RWPE1 (cell line): ENCODE results near the gene DPH1.
A peak's percentile ranks its signal among the peaks of the same experiment; 100 is the strongest.

Source experiments
- CTCF ChIA-PET: fragments of 350-600 bp; sonication (Branson Sonifier 250); formaldehyde crosslinking; extraction: SDS; loops from one replicate; lab custom pipeline; 2021; lab: Yijun Ruan, JAX
- POLR2A ChIA-PET: fragments of 400-600 bp; formaldehyde crosslinking; extraction: SDS; loops from one replicate; lab custom pipeline; 2020; ENCODE audit warnings: antibody characterized with exemption; ENCODE audit not compliant: low non-redundant PET; lab: Yijun Ruan, JAX
- DNase-seq: peaks from one replicate; pipeline ENCODE4 v3.0.0; 2012; ENCODE audit warnings: low spot score
- H3K27ac ChIP-seq: fragments of 450-650 bp; 2 replicates; pipeline ENCODE4 v1.5.1; 2017
- TF ChIP-seq, protein P1 (sequence below): fragments of 450-650 bp; conservative IDR thresholded peaks from 2 replicates; pipeline ENCODE4 v1.5.1; 2017; ENCODE audit warnings: low read depth, mild to moderate bottlenecking

The DPH1 gene

DNA sequence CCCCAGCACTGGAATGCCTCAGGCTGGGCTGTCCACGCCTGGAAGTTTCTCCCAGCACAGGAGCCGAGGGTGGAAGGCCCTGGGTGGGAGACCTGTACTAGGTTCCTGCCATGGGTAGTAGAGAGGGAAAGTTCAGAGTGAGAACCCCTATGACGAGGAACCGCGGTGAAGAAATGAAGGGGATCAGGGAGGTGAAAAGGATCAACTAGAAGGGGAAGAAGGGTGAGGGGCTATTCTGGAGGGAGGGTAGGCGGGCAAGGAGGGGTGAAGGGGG lies 30.4 kb downstream of the DPH1 start:
- TF ChIP-seq, protein P1, sequence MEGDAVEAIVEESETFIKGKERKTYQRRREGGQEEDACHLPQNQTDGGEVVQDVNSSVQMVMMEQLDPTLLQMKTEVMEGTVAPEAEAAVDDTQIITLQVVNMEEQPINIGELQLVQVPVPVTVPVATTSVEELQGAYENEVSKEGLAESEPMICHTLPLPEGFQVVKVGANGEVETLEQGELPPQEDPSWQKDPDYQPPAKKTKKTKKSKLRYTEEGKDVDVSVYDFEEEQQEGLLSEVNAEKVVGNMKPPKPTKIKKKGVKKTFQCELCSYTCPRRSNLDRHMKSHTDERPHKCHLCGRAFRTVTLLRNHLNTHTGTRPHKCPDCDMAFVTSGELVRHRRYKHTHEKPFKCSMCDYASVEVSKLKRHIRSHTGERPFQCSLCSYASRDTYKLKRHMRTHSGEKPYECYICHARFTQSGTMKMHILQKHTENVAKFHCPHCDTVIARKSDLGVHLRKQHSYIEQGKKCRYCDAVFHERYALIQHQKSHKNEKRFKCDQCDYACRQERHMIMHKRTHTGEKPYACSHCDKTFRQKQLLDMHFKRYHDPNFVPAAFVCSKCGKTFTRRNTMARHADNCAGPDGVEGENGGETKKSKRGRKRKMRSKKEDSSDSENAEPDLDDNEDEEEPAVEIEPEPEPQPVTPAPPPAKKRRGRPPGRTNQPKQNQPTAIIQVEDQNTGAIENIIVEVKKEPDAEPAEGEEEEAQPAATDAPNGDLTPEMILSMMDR: no peak
- CTCF ChIA-PET: interaction anchor here (0.6 kb wide), 2 partner anchors 110 to 184 kb away, joined by 4 read pairs; no protein-coding TSS in a partner anchor
- peak overlapping the region; percentile 36 for H3K27ac ChIP-seq
- POLR2A ChIA-PET: no interaction called here
- no peak for DNase-seq

DNA sequence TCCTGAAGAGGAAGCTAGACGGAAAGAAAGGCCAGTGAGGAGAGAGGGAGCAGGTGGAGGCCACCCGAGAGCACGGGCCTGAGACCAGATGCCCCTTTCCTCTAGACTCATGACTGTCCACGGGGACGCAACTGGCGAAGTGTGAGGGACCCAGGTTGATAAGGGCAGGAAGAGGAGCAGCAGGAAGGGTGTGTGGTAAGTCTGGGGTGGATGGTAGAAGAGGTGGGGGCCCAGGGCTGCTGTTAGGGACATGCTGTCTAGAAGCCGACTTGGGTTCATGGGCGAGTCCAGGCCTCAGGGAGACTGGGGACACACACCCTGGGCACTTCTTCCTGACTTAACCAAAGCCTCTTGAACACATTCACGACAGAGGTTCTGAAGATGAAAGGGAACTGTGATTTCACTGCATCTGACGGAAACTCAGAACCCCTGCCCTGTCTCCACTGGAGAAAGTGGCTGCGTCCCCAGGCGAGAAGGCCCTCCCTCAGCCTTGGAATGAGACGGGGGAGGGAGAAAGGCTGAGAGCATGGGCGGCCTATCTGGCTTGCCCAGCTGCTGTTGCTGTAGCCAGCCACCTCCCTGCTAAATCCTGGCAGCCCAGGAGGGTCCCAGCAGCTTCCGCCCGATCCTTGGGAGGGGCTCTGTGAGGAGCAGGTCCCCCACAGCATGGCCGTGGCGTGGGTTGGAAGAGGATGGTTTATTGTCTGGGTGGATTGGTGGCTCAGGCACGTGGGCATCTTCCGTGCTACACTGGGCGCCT lies 30.9 kb downstream of the DPH1 start:
- TF ChIP-seq, protein P1: no peak
- ChIA-PET POLR2A (no interaction called here), CTCF (interaction anchor here (0.6 kb wide), 2 partner anchors 109 to 184 kb away, joined by 4 read pairs; no protein-coding TSS in a partner anchor)
- DNase-seq: no peak
- H3K27ac ChIP-seq: peak overlapping the region; percentile 36; the same call in 1 of the 2 replicates

DNA sequence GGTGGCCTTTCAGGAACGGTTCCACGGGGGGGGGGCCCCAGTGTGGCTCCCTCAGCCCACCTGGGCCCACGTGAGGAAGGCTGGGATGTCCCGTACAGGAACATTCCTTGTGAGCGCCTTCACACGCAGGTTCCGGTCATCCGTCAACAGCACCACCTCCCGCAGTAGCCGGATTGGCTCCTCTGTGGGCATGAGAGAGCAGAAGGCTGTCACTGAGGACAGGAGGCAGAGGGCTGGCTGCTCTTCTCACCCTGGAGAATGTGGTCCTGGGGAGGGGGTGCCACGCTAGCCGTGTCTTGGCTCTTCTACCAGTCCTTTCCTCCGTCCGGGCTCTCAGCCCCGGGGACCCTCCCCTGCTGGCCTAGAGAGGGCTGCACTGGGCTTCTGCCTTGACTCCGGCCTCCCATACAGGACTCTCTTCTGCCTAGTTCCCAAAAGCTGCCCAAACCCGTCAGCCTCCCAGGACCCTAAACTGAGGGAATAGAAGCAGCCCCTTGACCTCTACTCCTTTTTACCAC lies 31.5 kb downstream of the DPH1 start:
- TF ChIP-seq, protein P1: no peak
- CTCF ChIA-PET: interaction anchor here (0.6 kb wide), 1 partner anchor 200 kb away, joined by 6 read pairs; no protein-coding TSS in a partner anchor
- DNase-seq: no peak
- POLR2A ChIA-PET: no interaction called here
- peak overlapping the region; percentile 36; the same call in 1 of the 2 replicates for H3K27ac ChIP-seq

DNA sequence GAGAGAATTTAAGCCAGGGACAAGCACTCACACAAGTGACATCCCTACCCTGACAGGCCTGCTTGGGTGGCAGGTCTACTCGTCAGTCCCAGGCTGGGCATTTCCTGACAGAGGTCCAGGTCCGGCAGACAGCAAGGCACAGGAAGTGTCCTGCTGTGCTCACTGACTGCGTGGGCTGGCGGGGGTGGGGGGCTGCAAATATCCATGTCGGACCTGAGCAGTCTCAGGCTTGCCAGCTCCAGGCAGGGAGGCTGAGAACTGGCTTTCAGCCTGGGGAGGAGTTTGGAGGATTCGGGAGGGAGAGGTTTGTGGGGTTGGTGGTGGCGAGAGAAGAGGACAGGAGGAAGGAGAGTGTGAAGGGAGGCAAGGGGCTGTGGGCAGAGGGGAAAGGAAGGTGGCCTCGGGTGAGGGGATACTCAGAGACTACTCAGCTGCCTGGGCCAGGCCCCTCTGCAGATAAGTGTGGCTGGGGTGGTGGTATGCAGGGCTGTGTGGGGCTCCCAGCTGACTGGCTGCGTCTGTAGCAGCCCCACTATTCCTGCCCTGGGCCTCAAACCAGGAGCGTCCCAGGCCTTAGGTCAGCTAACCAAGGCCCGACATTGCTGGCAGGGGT lies 32.7 kb downstream of the DPH1 start:
- peak overlapping the region; percentile 22 for H3K27ac ChIP-seq
- TF ChIP-seq, protein P1: no peak
- no peak for DNase-seq
- CTCF ChIA-PET: interaction anchor here (0.6 kb wide), 2 partner anchors 39 to 1897 kb away, joined by 3 to 4 read pairs; no protein-coding TSS in a partner anchor
- POLR2A ChIA-PET: no interaction called here

DNA sequence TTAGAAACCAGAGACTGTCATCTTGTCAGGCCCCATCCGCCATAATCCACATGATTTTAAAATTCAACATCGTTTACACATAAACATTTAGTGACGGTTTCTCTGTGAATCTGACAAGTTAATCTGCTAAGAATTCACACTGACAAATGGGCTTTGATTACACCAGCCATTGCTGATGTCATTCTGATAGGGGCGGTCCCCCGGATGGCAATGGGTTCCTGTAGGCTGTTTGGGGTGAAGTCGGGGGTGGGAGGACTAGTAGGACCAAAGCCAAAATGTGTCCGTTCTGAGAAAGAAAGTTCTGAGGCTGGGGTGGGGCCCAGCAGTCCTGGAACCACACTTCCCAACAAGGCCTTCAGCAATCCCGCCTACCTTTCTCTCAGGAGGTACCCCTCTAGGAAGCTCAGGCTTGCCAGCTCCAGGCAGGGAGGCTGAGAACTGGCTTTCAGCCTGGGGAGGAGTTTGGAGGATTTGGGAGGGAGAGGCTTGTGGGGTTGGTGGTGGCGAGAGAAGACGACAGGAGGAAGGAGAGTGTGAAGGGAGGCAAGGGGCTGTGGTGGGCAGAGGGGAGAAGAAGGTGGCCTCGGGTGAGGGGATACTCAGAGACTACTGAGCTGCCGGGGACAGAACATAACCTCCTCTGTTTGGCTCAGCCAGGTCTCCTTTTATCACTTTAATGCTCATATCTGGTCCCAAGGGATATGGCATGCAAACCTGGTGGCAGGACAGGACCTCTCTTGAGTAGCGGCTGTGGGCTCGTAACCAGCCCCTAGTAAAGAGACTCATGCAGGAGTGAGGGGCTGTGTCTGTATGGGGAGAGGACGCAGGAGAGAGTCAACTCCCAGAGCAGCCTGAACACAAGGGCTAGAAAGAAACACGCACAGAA lies 33.6 kb downstream of the DPH1 start:
- peak overlapping the region; percentile 14; the same call in 1 of the 2 replicates for H3K27ac ChIP-seq
- no peak for DNase-seq
- POLR2A ChIA-PET: no interaction called here
- TF ChIP-seq, protein P1: no peak
- CTCF ChIA-PET: no interaction called here

DNA sequence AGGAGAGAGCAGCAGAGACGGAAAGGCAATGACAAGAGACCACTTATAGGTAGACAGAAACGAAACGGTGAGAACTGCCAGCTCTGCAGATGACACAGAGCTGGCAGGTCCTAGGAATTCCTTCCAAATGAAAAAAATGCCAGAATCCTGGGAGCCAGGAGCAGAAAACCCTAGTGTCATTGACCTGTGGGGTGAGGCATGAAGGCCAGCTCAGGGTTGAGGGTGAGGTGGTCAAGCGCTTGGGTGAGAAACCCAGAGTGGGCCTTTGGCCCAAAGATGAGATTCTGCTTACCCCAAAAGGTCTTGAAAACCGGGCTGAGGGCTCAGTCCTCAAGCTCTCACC lies 34.2 kb downstream of the DPH1 start:
- ChIA-PET CTCF (no interaction called here), POLR2A (no interaction called here)
- peak overlapping the region; percentile 51; the same call in 1 of the 2 replicates for H3K27ac ChIP-seq
- TF ChIP-seq, protein P1: no peak
- no peak for DNase-seq
